Stimulated activated CD8-positive, alpha-beta memory T cell treated with anti-CD3 and anti-CD28 coated beads, Interleukin-4, amount 100 ng/mL, for 24 hours (primary cell): ENCODE results near the gene HEG1.
"Not testable (repeated sequence)": the region's sequence is repeated elsewhere in the genome, so short reads cannot be mapped to it uniquely, and the experiment has no call there.

Source experiments
- DNase-seq: peaks from one replicate; pipeline ENCODE4 v3.0.0-alpha.2; 2020; ENCODE audit warnings: low read depth

The HEG1 gene

GRCh38 chr3:125055913-125056745 lies at the start of gene HEG1:
Gene HEG1, minus strand, starts transcription at chr3:125055997. Its CDS starts 107 bp downstream, at chr3:125055890.
- peak; percentile 70 for DNase-seq

GRCh38 chr3:125105116-125105515 lies 49.3 kb upstream of the HEG1 start:
- DNase-seq = no peak

- no peak for DNase-seq
Measured at GRCh38 chr3:125104639-125105038, 48.8 kb upstream of the HEG1 start.

GRCh38 chr3:125103406-125103805 lies 47.6 kb upstream of the HEG1 start:
- DNase-seq = no peak

- no peak for DNase-seq
Measured at GRCh38 chr3:125102470-125102869, 46.7 kb upstream of the HEG1 start.

GRCh38 chr3:125098611-125099291 lies 43.0 kb upstream of the HEG1 start:
- DNase-seq = no peak

- no peak for DNase-seq
Measured at GRCh38 chr3:125090649-125091048, 34.9 kb upstream of the HEG1 start.

GRCh38 chr3:125087768-125088391 lies 32.1 kb upstream of the HEG1 start:
- DNase-seq = no peak

- no peak for DNase-seq
Measured at GRCh38 chr3:125085166-125085565, 29.4 kb upstream of the HEG1 start.

- DNase-seq = no peak
Measured at GRCh38 chr3:125083776-125084175, 28.0 kb upstream of the HEG1 start.

GRCh38 chr3:125082339-125082738 lies 26.5 kb upstream of the HEG1 start:
- DNase-seq = not testable (repeated sequence)

GRCh38 chr3:125080077-125080476 lies 24.3 kb upstream of the HEG1 start:
- no peak for DNase-seq

- no peak for DNase-seq
Measured at GRCh38 chr3:125079675-125080045, 23.9 kb upstream of the HEG1 start.

- no peak for DNase-seq
Measured at GRCh38 chr3:125078951-125079674, 23.3 kb upstream of the HEG1 start.

GRCh38 chr3:125077864-125078263 lies 22.1 kb upstream of the HEG1 start:
- no peak for DNase-seq

GRCh38 chr3:125076464-125076863 lies 20.7 kb upstream of the HEG1 start:
- DNase-seq = no peak

- DNase-seq = no peak
Measured at GRCh38 chr3:125075738-125076137, 19.9 kb upstream of the HEG1 start.

GRCh38 chr3:125073390-125073905 lies 17.7 kb upstream of the HEG1 start:
- no peak for DNase-seq

GRCh38 chr3:125072749-125073389 lies 17.1 kb upstream of the HEG1 start:
- no peak for DNase-seq

GRCh38 chr3:125072301-125072700 lies 16.5 kb upstream of the HEG1 start:
- no peak for DNase-seq

- no peak for DNase-seq
Measured at GRCh38 chr3:125069968-125070745, 14.4 kb upstream of the HEG1 start.
